HepG2 (cell line): Measurements from ENCODE around the gene TLX1. TPM values are rescaled to one million over a fixed set of nuclear protein-coding genes. Genes with fewer than 3 reads are reported as not detected.
A peak's percentile ranks its signal among the peaks of the same experiment; 100 is the strongest.

Experiments used
- ARNTL ChIP-seq: sonication (generic); formaldehyde crosslinking; IDR thresholded peaks from 2 replicates; pipeline ENCODE4 v1.4.0; 2020; ENCODE audit warnings: mild to moderate bottlenecking, missing genetic modification reagents
- CREB1 ChIP-seq, 2 experiments: fragments of 450-650 bp in 1 of 2; IDR thresholded peaks; 2 replicates each; pipeline ENCODE4 v1.6.1; 2016 to 2017; ENCODE audit warnings: control low read depth in 1 of 2, mild to moderate bottlenecking in 1 of 2, missing compliant biosample characterization in 1 of 2, missing genetic modification characterization in 1 of 2
- ERF ChIP-seq: IDR thresholded peaks from 2 replicates; pipeline ENCODE4 v1.6.1; 2018; ENCODE audit warnings: missing biosample characterization, missing genetic modification reagents
- KLF16 ChIP-seq, 2 experiments: sonication (generic) in 1 of 2; formaldehyde crosslinking in 1 of 2; IDR thresholded peaks; 2 replicates each; pipeline versions ENCODE4 v1.6.1 to v1.8.0; 2016 to 2023; ENCODE audit warnings: missing genetic modification reagents in 2 of 2, missing compliant biosample characterization in 1 of 2
- MAFF ChIP-seq: IDR thresholded peaks from 2 replicates; pipeline ENCODE4 v1.6.1; 2011; ENCODE audit warnings: low read depth, low read length, improper control_type of control experiment
- MATR3 ChIP-seq: sonication (generic); formaldehyde crosslinking; IDR thresholded peaks from 2 replicates; pipeline ENCODE4 v1.4.0; 2020; ENCODE audit warnings: missing genetic modification reagents
- SALL1 ChIP-seq: sonication (generic); formaldehyde crosslinking; IDR thresholded peaks from 2 replicates; pipeline ENCODE4 v1.8.0; 2022; ENCODE audit warnings: mild to moderate bottlenecking, missing genetic modification reagents
- STAG1 ChIP-seq: sonication (generic); formaldehyde crosslinking; IDR thresholded peaks from 2 replicates; pipeline ENCODE4 v1.4.0; 2020; ENCODE audit warnings: missing genetic modification reagents
- XRCC5 ChIP-seq: fragments of 200-400 bp; formaldehyde crosslinking; optimal IDR thresholded peaks from 2 replicates; pipeline ENCODE3; 2017; ENCODE audit warnings: mild to moderate bottlenecking, low read length
- YY1 ChIP-seq: IDR thresholded peaks from 2 replicates; pipeline ENCODE4 v1.6.1; 2011; ENCODE audit warnings: low read length, low read depth, moderate library complexity, mild to moderate bottlenecking; ENCODE audit not compliant: insufficient read depth, insufficient replicate concordance
- ZKSCAN1 ChIP-seq: fragments of 150-350 bp; IDR thresholded peaks from 2 replicates; pipeline ENCODE4 v1.6.1; 2014; ENCODE audit warnings: low read length
- ZNF136 ChIP-seq: sonication (generic); formaldehyde crosslinking; IDR thresholded peaks from 2 replicates; pipeline ENCODE4 v1.8.1; 2022; ENCODE audit warnings: low read depth, mild to moderate bottlenecking, moderate library complexity, missing genetic modification reagents
- ZNF232 ChIP-seq: sonication (generic); formaldehyde crosslinking; IDR thresholded peaks from 2 replicates; pipeline ENCODE4 v1.4.0; 2020; ENCODE audit warnings: missing genetic modification reagents, borderline replicate concordance
- ZNF772 ChIP-seq: sonication (generic); formaldehyde crosslinking; IDR thresholded peaks from 2 replicates; pipeline ENCODE4 v1.5.0; 2020; ENCODE audit warnings: mild to moderate bottlenecking, missing genetic modification reagents
- ZNF776 ChIP-seq: sonication (generic); formaldehyde crosslinking; IDR thresholded peaks from 2 replicates; pipeline ENCODE4 v1.4.0; 2020; ENCODE audit warnings: mild to moderate bottlenecking, missing genetic modification reagents
- polyA plus RNA-seq, 8 experiments: library from polyadenylated mRNA; depleted of rRNA in 3 of 8; stranded (reverse) in 7 of 8; unstranded in 1 of 8; fragments of >200 nt; fragmentation: Illumina TruSeq in 4 of 8; extraction: Trizol in 4 of 8; gene quantifications; 2 replicates each; pipeline versions ENCODE4 v1.2.1 to v1.2.3, GENCODE V29; 2011 to 2016; ENCODE audit warnings: low read depth in 4 of 8, missing spikeins in 1 of 8, mixed read lengths in 1 of 8; ENCODE audit not compliant: insufficient read depth in 1 of 8
- total RNA-seq, 5 experiments: library from RNA; depleted of rRNA; stranded (reverse); fragments of >200 nt; fragmentation: Illumina TruSeq; extraction: Trizol; gene quantifications; 2 replicates each; pipeline ENCODE4 v1.2.3, GENCODE V29; 2016; ENCODE audit warnings: low read depth in 1 of 5
- TF ChIP-seq, protein P1 (sequence below): sonication (generic); formaldehyde crosslinking; IDR thresholded peaks from 2 replicates; pipeline ENCODE4 v1.5.0; 2020; ENCODE audit warnings: mild to moderate bottlenecking, missing genetic modification reagents
- TF ChIP-seq, protein P2 (sequence below): sonication (generic); formaldehyde crosslinking; IDR thresholded peaks from 2 replicates; pipeline ENCODE4 v1.5.1; 2020; ENCODE audit warnings: missing genetic modification reagents, mild to moderate bottlenecking, borderline replicate concordance

Gene TLX1
- total and polyA plus RNA-seq, 2 of the 13 experiments (the other 11 are each of a cell fraction or from before 2014, with no cell fraction given): 0.07 to 0.26 TPM

DNA sequence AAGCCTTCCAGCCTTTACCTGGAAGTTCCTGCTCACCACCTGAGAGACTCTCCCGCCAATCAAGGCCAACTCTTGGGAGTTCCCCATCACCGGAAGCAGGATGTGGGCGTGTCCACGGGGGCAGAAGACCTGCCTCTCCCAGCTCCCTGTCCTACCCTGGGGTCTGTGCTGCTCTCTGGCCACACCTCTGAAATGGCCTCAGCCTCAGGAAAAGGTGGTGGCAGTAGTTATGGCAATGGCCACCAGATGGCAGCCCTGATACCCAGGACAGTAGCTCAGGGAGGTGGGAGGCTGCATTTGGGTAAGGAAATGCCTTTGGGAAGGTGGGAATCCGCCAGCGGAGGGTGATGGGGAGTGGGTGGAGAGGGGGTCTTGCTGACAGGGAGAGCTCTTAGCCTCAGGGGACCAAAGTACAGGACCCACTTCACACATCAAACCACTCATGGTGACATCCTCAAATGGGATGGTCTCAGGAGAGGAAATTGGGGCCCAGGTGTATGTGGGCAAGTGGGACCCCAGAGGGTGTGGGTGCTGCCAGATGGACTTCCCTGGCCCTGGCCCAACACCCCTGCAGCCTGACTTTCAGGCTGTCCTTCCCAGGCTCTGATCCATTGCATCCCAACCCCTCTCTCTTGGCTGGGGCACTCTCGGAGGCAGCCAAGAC is 35.4 kb upstream of the TLX1 start (continued):
- TF ChIP-seq, protein P1, sequence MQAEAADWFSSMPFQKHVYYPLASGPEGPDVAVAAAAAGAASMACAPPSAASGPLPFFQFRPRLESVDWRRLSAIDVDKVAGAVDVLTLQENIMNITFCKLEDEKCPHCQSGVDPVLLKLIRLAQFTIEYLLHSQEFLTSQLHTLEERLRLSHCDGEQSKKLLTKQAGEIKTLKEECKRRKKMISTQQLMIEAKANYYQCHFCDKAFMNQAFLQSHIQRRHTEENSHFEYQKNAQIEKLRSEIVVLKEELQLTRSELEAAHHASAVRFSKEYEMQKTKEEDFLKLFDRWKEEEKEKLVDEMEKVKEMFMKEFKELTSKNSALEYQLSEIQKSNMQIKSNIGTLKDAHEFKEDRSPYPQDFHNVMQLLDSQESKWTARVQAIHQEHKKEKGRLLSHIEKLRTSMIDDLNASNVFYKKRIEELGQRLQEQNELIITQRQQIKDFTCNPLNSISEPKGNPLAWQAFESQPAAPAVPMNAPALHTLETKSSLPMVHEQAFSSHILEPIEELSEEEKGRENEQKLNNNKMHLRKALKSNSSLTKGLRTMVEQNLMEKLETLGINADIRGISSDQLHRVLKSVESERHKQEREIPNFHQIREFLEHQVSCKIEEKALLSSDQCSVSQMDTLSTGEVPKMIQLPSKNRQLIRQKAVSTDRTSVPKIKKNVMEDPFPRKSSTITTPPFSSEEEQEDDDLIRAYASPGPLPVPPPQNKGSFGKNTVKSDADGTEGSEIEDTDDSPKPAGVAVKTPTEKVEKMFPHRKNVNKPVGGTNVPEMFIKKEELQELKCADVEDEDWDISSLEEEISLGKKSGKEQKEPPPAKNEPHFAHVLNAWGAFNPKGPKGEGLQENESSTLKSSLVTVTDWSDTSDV: 0 out of 2 replicates have a peak, but pooled peaks have one; percentile 22
- no peak for TF ChIP-seq ZNF772
- no peak for TF ChIP-seq ZNF232
- TF ChIP-seq ERF: peak; percentile 18; the same call in 1 of the 2 replicates
- no peak for TF ChIP-seq MAFF
- TF ChIP-seq MATR3 (CRISPR knock-in tag): no peak
- TF ChIP-seq KLF16 (CRISPR knock-in tag; IDR thresholded peaks at IDR 0.05): 0 out of 4 replicates have a peak, but pooled peaks of 1 of the 2 experiments have one; percentile 21
- TF ChIP-seq ZKSCAN1: no peak
- TF ChIP-seq CREB1 (IDR thresholded peaks at IDR 0.05): no peak
- no peak for TF ChIP-seq CREB1 (CRISPR knock-in tag; IDR thresholded peaks at IDR 0.05)
- TF ChIP-seq, protein P2, sequence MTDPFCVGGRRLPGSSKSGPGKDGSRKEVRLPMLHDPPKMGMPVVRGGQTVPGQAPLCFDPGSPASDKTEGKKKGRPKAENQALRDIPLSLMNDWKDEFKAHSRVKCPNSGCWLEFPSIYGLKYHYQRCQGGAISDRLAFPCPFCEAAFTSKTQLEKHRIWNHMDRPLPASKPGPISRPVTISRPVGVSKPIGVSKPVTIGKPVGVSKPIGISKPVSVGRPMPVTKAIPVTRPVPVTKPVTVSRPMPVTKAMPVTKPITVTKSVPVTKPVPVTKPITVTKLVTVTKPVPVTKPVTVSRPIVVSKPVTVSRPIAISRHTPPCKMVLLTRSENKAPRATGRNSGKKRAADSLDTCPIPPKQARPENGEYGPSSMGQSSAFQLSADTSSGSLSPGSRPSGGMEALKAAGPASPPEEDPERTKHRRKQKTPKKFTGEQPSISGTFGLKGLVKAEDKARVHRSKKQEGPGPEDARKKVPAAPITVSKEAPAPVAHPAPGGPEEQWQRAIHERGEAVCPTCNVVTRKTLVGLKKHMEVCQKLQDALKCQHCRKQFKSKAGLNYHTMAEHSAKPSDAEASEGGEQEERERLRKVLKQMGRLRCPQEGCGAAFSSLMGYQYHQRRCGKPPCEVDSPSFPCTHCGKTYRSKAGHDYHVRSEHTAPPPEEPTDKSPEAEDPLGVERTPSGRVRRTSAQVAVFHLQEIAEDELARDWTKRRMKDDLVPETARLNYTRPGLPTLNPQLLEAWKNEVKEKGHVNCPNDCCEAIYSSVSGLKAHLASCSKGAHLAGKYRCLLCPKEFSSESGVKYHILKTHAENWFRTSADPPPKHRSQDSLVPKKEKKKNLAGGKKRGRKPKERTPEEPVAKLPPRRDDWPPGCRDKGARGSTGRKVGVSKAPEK (CRISPR knock-in tag): 0 out of 2 replicates have a peak, but pooled peaks have one; percentile 29
- peak; percentile 29 for TF ChIP-seq YY1
- peak; percentile 56 for TF ChIP-seq XRCC5
- peak; percentile 84 for TF ChIP-seq STAG1
- no peak for TF ChIP-seq ARNTL (CRISPR knock-in tag)
- TF ChIP-seq ZNF136 (CRISPR knock-in tag): no peak
- 0 out of 2 replicates have a peak, but pooled peaks have one; percentile 42 for TF ChIP-seq SALL1 (CRISPR knock-in tag)
- TF ChIP-seq ZNF776 (CRISPR knock-in tag): no peak
- TF ChIP-seq, all 625 proteins: peak for 14
